GM12873 (cell line): Measurements from ENCODE around the gene MKKS.
A peak's percentile ranks its signal among the peaks of the same experiment; 100 is the strongest.

Source experiments
- TF ChIP-seq, protein P1 (sequence below): IDR thresholded peaks from 2 replicates; pipeline ENCODE4 v1.5.1; 2012; ENCODE audit warnings: low read depth, mild to moderate bottlenecking, moderate library complexity, low read length, control low read depth; ENCODE audit not compliant: insufficient read depth; ENCODE audit errors: missing control alignments

MKKS gene

DNA sequence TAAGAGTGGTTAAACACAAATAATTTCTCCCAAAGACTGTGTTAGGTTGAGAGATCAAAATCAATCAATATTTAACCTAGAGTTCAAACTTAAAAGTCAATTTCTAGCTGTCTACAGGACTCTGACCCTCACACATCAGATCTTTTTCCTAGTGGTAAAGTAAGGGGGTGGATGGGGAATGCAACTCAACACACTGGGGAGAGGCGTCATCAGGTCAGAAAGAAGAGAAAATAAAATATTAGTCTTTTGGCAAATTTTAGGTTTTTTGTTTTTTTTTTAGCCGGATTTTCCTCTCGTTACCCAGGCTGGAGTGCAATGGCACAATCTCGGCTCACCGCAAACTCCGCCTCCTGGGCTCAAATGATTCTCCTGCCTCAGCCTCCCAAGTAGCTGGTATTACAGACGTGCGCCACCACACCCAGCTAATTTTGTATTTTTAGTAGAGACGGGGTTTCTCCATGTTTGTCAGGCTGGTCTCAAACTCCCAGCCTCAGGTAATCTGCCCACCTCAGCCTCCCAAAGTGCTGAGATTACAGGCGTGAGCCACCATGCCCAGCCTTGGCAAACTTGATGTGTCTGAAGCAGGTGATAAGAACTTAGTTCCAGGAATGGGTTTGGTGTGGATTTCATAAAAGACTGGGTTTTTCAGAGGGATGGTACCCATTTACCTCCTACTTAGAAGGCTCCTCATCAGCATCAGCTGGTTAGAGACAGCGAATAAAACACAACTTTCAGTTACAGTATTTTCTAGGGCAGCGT lies 65.9 kb downstream of the MKKS start:
- TF ChIP-seq, protein P1, sequence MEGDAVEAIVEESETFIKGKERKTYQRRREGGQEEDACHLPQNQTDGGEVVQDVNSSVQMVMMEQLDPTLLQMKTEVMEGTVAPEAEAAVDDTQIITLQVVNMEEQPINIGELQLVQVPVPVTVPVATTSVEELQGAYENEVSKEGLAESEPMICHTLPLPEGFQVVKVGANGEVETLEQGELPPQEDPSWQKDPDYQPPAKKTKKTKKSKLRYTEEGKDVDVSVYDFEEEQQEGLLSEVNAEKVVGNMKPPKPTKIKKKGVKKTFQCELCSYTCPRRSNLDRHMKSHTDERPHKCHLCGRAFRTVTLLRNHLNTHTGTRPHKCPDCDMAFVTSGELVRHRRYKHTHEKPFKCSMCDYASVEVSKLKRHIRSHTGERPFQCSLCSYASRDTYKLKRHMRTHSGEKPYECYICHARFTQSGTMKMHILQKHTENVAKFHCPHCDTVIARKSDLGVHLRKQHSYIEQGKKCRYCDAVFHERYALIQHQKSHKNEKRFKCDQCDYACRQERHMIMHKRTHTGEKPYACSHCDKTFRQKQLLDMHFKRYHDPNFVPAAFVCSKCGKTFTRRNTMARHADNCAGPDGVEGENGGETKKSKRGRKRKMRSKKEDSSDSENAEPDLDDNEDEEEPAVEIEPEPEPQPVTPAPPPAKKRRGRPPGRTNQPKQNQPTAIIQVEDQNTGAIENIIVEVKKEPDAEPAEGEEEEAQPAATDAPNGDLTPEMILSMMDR: no peak

DNA sequence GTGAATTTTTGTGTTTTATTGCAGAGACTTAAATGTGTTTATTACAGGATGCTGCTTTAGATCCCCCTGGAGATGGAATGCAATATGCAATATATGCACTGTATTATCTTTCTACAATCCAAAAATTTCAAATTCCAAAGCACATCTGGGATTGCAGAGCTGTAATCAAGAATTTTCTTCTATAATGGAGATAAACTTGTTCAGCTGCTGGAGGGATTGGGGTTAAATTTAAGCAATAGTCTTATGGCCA lies 66.4 kb downstream of the MKKS start:
- TF ChIP-seq, protein P1: no peak

DNA sequence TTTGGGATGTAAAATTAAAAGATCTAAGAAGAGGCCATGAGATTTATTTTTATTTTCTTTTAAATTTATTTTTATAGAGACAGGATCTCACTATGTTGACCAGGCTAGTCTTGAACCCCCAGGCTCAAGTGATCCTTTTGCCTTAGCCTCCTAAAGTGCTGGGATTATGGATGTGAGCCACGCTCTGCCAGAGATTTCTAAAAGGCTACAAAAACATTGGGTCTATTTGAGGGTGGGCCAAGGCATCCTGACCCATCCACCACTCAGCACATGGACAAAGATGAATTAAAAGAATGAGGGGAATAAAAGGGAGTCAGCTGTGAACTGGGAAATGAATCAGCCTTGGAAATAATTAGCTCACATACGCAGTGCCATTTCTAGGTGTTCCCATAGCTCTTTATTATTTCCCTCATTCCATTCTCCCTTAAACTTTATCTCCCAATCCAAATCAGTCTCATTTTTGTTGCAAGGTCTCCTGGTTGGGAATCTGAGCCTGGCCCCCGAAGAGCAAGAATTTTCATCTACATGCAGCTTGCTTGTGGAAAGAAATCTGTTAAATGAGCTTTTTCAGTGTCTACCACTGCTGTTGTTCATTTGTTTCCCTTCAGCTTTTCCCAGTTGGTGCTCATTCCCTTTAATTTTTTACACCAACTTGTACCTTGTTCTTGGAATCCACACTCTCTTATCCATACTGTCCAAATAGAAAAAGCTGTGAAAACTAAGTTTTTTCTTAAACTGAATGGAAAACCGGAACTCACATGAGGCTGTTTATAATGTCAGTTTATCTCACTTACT lies 66.9 kb downstream of the MKKS start:
- TF ChIP-seq, protein P1: no peak

DNA sequence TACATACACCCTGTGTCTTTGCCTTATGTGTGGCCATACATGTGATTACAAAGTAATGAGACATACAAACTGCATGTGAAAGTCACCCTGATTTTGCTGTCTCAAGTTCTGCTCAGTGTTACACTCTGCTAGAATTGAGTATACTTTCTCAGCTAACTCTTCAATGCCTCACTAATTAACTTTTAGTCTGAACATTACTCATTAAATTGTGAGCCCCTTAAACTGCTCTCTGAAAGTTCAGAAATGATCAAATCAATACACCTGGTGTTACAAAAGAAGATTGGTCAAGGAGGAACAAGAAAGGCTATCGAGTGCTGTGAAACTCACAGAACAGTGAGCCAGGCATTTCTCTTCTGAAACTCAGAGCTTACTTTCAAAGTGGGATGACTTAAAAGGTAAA lies 71.3 kb downstream of the MKKS start:
- TF ChIP-seq, protein P1: no peak

DNA sequence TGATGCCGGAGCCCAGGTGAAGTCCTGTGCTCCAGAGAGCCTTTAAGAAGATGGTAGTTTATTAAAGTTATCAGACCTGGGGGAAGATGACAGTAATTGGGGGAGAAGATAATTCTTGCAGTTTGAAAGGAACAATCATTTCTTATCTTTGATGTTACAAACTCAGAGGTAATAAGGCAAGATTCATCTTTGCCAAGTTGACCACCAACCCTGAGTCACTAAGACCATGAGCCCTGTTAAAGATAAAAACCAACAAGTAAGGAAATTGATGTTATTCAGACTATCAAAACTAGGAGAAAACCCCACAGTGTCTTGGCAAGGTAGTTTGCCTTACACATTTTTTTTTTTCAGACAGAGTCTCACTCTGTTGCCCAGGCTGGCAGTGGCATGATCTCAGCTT lies 73.1 kb downstream of the MKKS start:
- TF ChIP-seq, protein P1: no peak

DNA sequence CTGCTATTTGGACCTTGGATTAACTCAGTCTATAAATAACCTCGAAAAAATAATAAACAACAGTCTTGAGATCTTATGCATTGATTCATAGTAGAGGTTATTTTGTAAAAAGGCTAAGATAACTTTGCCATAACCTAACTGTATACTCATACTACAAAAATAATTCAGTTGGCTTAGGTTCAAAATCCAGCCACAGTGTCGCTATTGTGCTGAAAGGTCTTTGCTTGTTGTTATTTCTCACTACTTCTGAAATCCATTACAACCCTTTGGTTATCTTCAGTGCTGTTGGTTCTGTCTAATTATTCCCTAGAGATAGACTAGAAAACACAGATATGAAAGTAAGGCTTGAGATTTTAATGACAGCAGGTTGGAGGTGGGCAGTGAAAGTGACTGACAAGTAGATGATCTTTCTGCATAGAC lies 74.4 kb downstream of the MKKS start:
- TF ChIP-seq, protein P1: no peak

DNA sequence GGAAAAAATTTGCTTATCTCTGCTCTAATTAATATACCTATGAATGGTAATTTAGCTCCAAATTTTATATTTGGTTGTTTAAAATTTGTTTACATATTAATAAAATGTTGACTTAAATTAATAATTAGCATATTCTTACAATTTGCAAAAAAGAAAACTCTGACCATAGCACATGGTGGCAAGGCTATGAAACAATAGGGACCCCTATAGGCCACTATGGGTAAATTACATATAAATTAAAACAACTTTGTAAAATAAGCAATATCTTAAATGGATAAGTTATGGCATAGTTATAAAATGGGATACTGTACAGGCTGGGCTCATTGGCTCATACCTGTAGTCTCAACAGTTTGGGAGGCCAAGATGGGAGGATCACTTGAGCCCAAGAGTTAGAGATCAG lies 76.0 kb downstream of the MKKS start:
- TF ChIP-seq, protein P1: peak; percentile 15
